ENCODE measurements around the gene ITPRID1. TPM values are rescaled to one million over a fixed set of nuclear protein-coding genes. Genes with fewer than 3 reads are reported as not detected.
A peak's percentile ranks its signal among the peaks of the same experiment; 100 is the strongest.

Gene ITPRID1
- total RNA-seq, 2 experiments from 2014 or later, result not detected

GRCh38 chr7:31583526-31583925, 69.6 kb downstream of the ITPRID1 start:
- Mint-ChIP-seq H3K36me3 (ENCODE audit: low read depth) (no peaks in the 10 kb centered on the region), H3K4me1 (ENCODE audit: low read depth) (no peaks in the 10 kb centered on the region), H3K9me3 (peaks cover 2% of the 10 kb centered on the region), H3K27me3 (ENCODE audit: low read depth) (no peaks in the 10 kb centered on the region), H3K27ac (no peak overlapping the region), H3K4me3 (no peak overlapping the region)
- CTCF ChIA-PET, result interaction anchor here (0.6 kb wide), 1 partner anchor 45 kb away, joined by 3 read pairs; no protein-coding TSS in a partner anchor
- no peak for DNase-seq
- intact Hi-C loops (cut with micrococcal nuclease), result no loop called here

- H3K9me3 Mint-ChIP-seq, result peaks cover 2% of the 10 kb centered on the region
- no peaks in the 10 kb centered on the region for H3K27me3 Mint-ChIP-seq (ENCODE audit: low read depth)
- DNase-seq, result no peak
- no peaks in the 10 kb centered on the region for H3K36me3 Mint-ChIP-seq (ENCODE audit: low read depth)
- H3K27ac Mint-ChIP-seq, result no peak overlapping the region
- H3K4me1 Mint-ChIP-seq (ENCODE audit: low read depth), result no peaks in the 10 kb centered on the region
- CTCF ChIA-PET, result interaction anchor here (0.6 kb wide), 1 partner anchor 44 kb away, joined by 3 read pairs; no protein-coding TSS in a partner anchor
- intact Hi-C loops (cut with micrococcal nuclease), result no loop called here
- no peak overlapping the region for H3K4me3 Mint-ChIP-seq
These were observed 70.1 kb downstream of the ITPRID1 start for GRCh38 chr7:31583942-31584341.

DNA sequence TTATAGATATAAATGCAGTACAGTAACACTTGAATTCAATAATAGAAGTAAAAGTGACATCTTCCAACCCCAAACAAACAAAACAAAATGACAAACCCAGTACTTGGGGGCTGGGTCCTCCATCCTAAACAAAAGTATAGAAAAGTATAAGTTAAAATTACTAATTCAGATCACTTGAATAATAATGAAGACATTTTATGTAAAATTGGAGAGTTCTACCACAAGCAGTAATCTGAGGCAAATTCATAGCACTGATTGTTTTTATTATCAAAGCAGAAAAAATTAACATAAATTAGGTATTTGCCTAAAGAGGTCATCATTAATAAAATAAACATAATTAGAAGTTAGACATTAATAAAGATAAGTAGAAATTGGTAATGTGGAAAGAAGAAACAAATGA, 81.5 kb downstream of the ITPRID1 start:
- Mint-ChIP-seq H3K4me1 (ENCODE audit: low read depth) (no peaks in the 10 kb centered on the region), H3K9me3 (no peaks in the 10 kb centered on the region), H3K27me3 (ENCODE audit: low read depth) (no peaks in the 10 kb centered on the region), H3K27ac (no peak overlapping the region), H3K36me3 (ENCODE audit: low read depth) (no peaks in the 10 kb centered on the region), H3K4me3 (no peak overlapping the region)
- no peak for DNase-seq
- CTCF ChIA-PET, result no interaction called here
- intact Hi-C loops (cut with micrococcal nuclease), result no loop called here

DNA sequence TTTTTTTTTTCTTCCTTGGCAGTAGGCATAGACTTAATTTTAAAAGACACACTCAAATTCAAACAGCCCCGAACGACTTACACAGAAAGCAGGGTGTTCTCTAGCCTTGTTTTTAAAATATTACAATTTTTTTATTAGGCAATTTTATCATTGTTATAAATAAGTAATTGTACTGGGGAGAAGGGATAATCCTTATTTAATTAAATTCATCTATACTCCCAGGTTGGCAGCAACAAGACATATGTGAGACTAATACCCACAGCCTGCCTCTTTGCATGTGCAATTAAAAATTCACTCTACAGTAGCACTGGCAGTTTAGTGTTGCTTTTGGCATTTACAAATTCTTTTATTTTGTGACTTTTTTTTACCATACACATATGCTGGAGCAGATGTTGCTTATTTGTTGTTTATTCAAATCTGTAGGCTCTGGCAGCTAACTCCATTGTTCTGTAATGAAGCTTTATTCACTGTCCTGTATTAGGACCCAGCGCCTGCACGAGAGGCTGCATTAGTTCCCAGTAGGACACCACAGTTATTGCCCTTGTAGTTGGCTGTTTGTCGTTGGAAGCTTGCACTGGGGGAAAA, 88.2 kb downstream of the ITPRID1 start:
- H3K36me3 Mint-ChIP-seq (ENCODE audit: low read depth), result no peaks in the 10 kb centered on the region
- CTCF ChIA-PET, result no interaction called here
- no peaks in the 10 kb centered on the region for H3K4me1 Mint-ChIP-seq (ENCODE audit: low read depth)
- intact Hi-C loops (cut with micrococcal nuclease), result no loop called here
- no peak overlapping the region for H3K27ac Mint-ChIP-seq
- no peak overlapping the region for H3K4me3 Mint-ChIP-seq
- peaks cover 3% of the 10 kb centered on the region for H3K9me3 Mint-ChIP-seq
- H3K27me3 Mint-ChIP-seq (ENCODE audit: low read depth), result no peaks in the 10 kb centered on the region
- DNase-seq, result no peak

- peaks cover 3% of the 10 kb centered on the region for H3K9me3 Mint-ChIP-seq
- no peaks in the 10 kb centered on the region for H3K36me3 Mint-ChIP-seq (ENCODE audit: low read depth)
- no peak overlapping the region for H3K27ac Mint-ChIP-seq
- CTCF ChIA-PET, result no interaction called here
- no peak overlapping the region for H3K4me3 Mint-ChIP-seq
- H3K4me1 Mint-ChIP-seq (ENCODE audit: low read depth), result no peaks in the 10 kb centered on the region
- intact Hi-C loops (cut with micrococcal nuclease), result no loop called here
- no peak for DNase-seq
- no peaks in the 10 kb centered on the region for H3K27me3 Mint-ChIP-seq (ENCODE audit: low read depth)
These were observed 89.2 kb downstream of the ITPRID1 start for GRCh38 chr7:31603046-31603445.

DNA sequence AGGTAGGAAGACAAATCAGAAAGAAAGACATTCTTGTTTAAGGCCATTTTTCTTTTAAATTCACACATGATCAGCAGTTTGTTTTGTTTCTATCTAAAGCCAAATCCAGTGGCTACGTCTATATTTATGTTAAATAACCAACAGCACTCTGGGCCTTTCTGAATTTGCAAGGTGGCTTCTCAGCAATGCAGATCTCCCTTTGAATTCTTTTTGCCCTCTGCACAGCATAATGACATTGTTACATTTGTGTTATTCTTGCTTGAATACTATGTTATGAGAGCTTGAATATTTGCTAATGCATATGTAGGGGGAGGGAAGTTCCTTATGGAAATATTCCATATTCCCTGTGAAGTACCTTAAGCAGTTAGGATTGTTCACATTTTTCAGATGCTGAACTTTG, 99.7 kb downstream of the ITPRID1 start:
- Mint-ChIP-seq H3K36me3 (ENCODE audit: low read depth) (no peaks in the 10 kb centered on the region), H3K4me1 (ENCODE audit: low read depth) (no peaks in the 10 kb centered on the region), H3K27me3 (ENCODE audit: low read depth) (no peaks in the 10 kb centered on the region), H3K27ac (no peak overlapping the region), H3K4me3 (no peak overlapping the region), H3K9me3 (no peaks in the 10 kb centered on the region)
- intact Hi-C loops (cut with micrococcal nuclease), result no loop called here
- CTCF ChIA-PET, result no interaction called here
- no peak for DNase-seq

DNA sequence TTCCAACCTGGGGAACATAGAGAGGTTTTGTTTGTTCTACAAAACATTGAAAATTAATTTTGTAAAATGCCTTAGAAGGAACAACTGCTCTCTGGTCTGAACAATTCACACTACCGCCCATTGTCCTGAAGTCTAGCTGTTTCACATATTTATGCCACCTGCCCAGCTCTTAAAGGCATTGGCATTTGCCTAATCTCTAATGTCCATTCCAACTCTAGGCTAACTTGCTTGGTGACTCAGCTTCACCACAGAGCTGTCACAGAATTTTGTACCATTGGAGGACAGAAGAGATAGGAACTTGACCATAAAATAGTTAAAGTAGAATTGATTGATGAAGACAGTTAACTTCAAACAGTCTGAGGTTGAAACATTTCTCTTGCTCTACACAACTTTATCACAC, 119.6 kb downstream of the ITPRID1 start:
- Mint-ChIP-seq H3K36me3 (ENCODE audit: low read depth) (no peaks in the 10 kb centered on the region), H3K27ac (no peak overlapping the region), H3K9me3 (no peaks in the 10 kb centered on the region), H3K4me3 (no peak overlapping the region), H3K27me3 (ENCODE audit: low read depth) (no peaks in the 10 kb centered on the region), H3K4me1 (ENCODE audit: low read depth) (no peaks in the 10 kb centered on the region)
- intact Hi-C loops (cut with micrococcal nuclease), result no loop called here
- DNase-seq, result no peak
- CTCF ChIA-PET, result interaction anchor here (0.6 to 2.3 kb wide), 5 partner anchors 190 to 1730 kb away, joined by 3 to 13 read pairs (median 4); no protein-coding TSS in a partner anchor

DNA sequence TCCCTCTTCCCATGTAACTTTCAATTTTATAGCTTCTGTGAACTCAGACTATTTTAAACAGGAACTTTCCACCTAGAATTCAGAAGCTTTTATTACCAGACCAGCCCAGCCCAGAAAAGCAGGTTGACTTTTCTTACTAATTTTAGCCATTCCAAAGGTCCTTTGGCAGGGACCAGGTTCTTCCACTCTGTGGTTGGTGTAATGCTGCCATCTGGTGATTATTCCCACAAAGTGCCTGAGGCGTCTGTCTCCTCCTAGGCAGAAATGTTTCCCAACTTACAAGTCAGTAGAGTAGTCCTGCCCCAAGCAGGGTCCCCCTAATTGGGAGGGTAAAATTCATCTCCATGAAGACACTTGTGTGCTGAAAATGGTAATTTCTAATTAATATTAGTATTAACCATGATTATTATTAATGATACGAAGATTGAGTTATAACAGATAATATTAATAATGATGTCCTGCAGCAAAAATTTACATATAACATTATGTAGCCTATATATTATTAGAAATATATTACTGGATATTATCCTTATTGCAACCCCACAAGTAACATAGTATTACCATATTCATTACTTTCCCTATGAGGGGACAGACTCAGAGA, 120.1 kb downstream of the ITPRID1 start:
- no peak overlapping the region for H3K4me3 Mint-ChIP-seq
- no peaks in the 10 kb centered on the region for H3K36me3 Mint-ChIP-seq (ENCODE audit: low read depth)
- CTCF ChIA-PET, result interaction anchor here (0.6 to 2.3 kb wide), 4 partner anchors 191 to 1730 kb away, joined by 3 to 13 read pairs (median 6); no protein-coding TSS in a partner anchor
- H3K9me3 Mint-ChIP-seq, result no peaks in the 10 kb centered on the region
- intact Hi-C loops (cut with micrococcal nuclease), result loop anchor here (1.0 kb wide), 2 partner anchors 191 to 500 kb away; no protein-coding TSS in a partner anchor
- DNase-seq, result peak; percentile 17
- H3K4me1 Mint-ChIP-seq (ENCODE audit: low read depth), result no peaks in the 10 kb centered on the region
- H3K27me3 Mint-ChIP-seq (ENCODE audit: low read depth), result no peaks in the 10 kb centered on the region
- H3K27ac Mint-ChIP-seq, result no peak overlapping the region

GRCh38 chr7:31640381-31640780, 126.5 kb downstream of the ITPRID1 start:
- no peaks in the 10 kb centered on the region for H3K9me3 Mint-ChIP-seq
- CTCF ChIA-PET, result no interaction called here
- H3K4me3 Mint-ChIP-seq, result no peak overlapping the region
- H3K4me1 Mint-ChIP-seq (ENCODE audit: low read depth), result no peaks in the 10 kb centered on the region
- intact Hi-C loops (cut with micrococcal nuclease), result no loop called here
- no peak for DNase-seq
- no peaks in the 10 kb centered on the region for H3K27me3 Mint-ChIP-seq (ENCODE audit: low read depth)
- no peaks in the 10 kb centered on the region for H3K36me3 Mint-ChIP-seq (ENCODE audit: low read depth)
- H3K27ac Mint-ChIP-seq, result no peak overlapping the region

GRCh38 chr7:31642681-31643115, 128.8 kb downstream of the ITPRID1 start:
- H3K27me3 Mint-ChIP-seq (ENCODE audit: low read depth), result no peaks in the 10 kb centered on the region
- no peak overlapping the region for H3K27ac Mint-ChIP-seq
- no peaks in the 10 kb centered on the region for H3K9me3 Mint-ChIP-seq
- intact Hi-C loops (cut with micrococcal nuclease), result no loop called here
- H3K4me3 Mint-ChIP-seq, result no peak overlapping the region
- CTCF ChIA-PET, result no interaction called here
- DNase-seq, result no peak
- no peaks in the 10 kb centered on the region for H3K36me3 Mint-ChIP-seq (ENCODE audit: low read depth)
- H3K4me1 Mint-ChIP-seq (ENCODE audit: low read depth), result no peaks in the 10 kb centered on the region

DNA sequence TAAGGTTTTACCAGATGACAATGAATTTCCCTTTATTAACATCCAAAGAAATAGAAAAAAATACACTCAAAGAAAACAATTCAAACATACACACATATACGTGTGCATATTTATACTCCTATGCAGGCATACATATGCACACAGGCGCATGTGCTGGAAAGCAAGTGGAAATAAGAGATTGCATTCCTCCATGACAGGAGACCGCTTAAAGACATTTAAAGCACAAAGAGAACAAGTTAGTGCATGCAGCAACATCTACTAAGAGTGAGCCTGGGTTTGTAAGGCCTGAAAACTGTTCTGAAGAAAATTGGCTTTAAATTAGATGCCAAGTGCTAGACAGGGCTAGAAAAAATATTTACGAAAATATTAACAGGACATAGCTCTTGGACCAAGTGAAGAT, 133.1 kb downstream of the ITPRID1 start:
- CTCF ChIA-PET, result no interaction called here
- intact Hi-C loops (cut with micrococcal nuclease), result no loop called here
- no peaks in the 10 kb centered on the region for H3K4me1 Mint-ChIP-seq (ENCODE audit: low read depth)
- no peak overlapping the region for H3K27ac Mint-ChIP-seq
- H3K4me3 Mint-ChIP-seq, result no peak overlapping the region
- H3K36me3 Mint-ChIP-seq (ENCODE audit: low read depth), result no peaks in the 10 kb centered on the region
- no peak for DNase-seq
- H3K27me3 Mint-ChIP-seq (ENCODE audit: low read depth), result no peaks in the 10 kb centered on the region
- H3K9me3 Mint-ChIP-seq, result no peaks in the 10 kb centered on the region

GRCh38 chr7:31647511-31647910, 133.6 kb downstream of the ITPRID1 start:
- Mint-ChIP-seq H3K36me3 (ENCODE audit: low read depth) (no peaks in the 10 kb centered on the region), H3K4me1 (ENCODE audit: low read depth) (no peaks in the 10 kb centered on the region), H3K27ac (no peak overlapping the region), H3K9me3 (no peaks in the 10 kb centered on the region), H3K4me3 (no peak overlapping the region), H3K27me3 (ENCODE audit: low read depth) (no peaks in the 10 kb centered on the region)
- no peak for DNase-seq
- CTCF ChIA-PET, result no interaction called here
- intact Hi-C loops (cut with micrococcal nuclease), result no loop called here

- no peaks in the 10 kb centered on the region for H3K9me3 Mint-ChIP-seq
- no peaks in the 10 kb centered on the region for H3K4me1 Mint-ChIP-seq (ENCODE audit: low read depth)
- no peak overlapping the region for H3K4me3 Mint-ChIP-seq
- intact Hi-C loops (cut with micrococcal nuclease), result no loop called here
- H3K27me3 Mint-ChIP-seq (ENCODE audit: low read depth), result no peaks in the 10 kb centered on the region
- no peak for DNase-seq
- CTCF ChIA-PET, result interaction anchor here (0.6 kb wide), 1 partner anchor 644 kb away, joined by 3 read pairs; no protein-coding TSS in a partner anchor
- H3K36me3 Mint-ChIP-seq (ENCODE audit: low read depth), result no peaks in the 10 kb centered on the region
- no peak overlapping the region for H3K27ac Mint-ChIP-seq
These were observed 134.4 kb downstream of the ITPRID1 start for GRCh38 chr7:31648288-31648687.

All from activated naive CD4-positive, alpha-beta T cell treated with anti-CD3 and anti-CD28 coated beads for 36 hours (primary cell).